Medulla oblongata (tissue), 1 donor: ENCODE results near the gene SMYD3.

Experiments used
- DNase-seq: peaks from one replicate; pipeline ENCODE4 v3.0.0-alpha.2; 2015; ENCODE audit errors: extremely low spot score

Gene SMYD3

GRCh38 chr1:246214708-246215509 lies 292.2 kb downstream of the SMYD3 start:
- peak; percentile 82 for DNase-seq

- DNase-seq = no peak
These were observed 293.1 kb downstream of the SMYD3 start for GRCh38 chr1:246213947-246214346.

- no peak for DNase-seq
These were observed 293.6 kb downstream of the SMYD3 start for GRCh38 chr1:246213502-246213901.

GRCh38 chr1:246213036-246213435 lies 294.0 kb downstream of the SMYD3 start:
- no peak for DNase-seq

GRCh38 chr1:246212013-246212412 lies 295.1 kb downstream of the SMYD3 start:
- DNase-seq = no peak

- DNase-seq = no peak
These were observed 296.3 kb downstream of the SMYD3 start for GRCh38 chr1:246210756-246211155.

- no peak for DNase-seq
These were observed 299.0 kb downstream of the SMYD3 start for GRCh38 chr1:246208105-246208504.

GRCh38 chr1:246203180-246203579 lies 303.9 kb downstream of the SMYD3 start:
- no peak for DNase-seq

- DNase-seq = no peak
These were observed 306.3 kb downstream of the SMYD3 start for GRCh38 chr1:246200738-246201137.

- no peak for DNase-seq
These were observed 306.9 kb downstream of the SMYD3 start for GRCh38 chr1:246200225-246200624.

GRCh38 chr1:246199086-246199645 lies 307.9 kb downstream of the SMYD3 start:
- no peak for DNase-seq

- DNase-seq = no peak
These were observed 308.8 kb downstream of the SMYD3 start for GRCh38 chr1:246198115-246198816.

GRCh38 chr1:246197076-246197475 lies 310.0 kb downstream of the SMYD3 start:
- no peak for DNase-seq

- DNase-seq = no peak
These were observed 311.8 kb downstream of the SMYD3 start for GRCh38 chr1:246195296-246195695.

GRCh38 chr1:246193537-246193936 lies 313.5 kb downstream of the SMYD3 start:
- no peak for DNase-seq

- DNase-seq = no peak
These were observed 318.0 kb downstream of the SMYD3 start for GRCh38 chr1:246189126-246189525.

- no peak for DNase-seq
These were observed 319.2 kb downstream of the SMYD3 start for GRCh38 chr1:246187834-246188372.

GRCh38 chr1:246184503-246184902 lies 322.6 kb downstream of the SMYD3 start:
- DNase-seq = no peak

GRCh38 chr1:246182149-246182851 lies 324.8 kb downstream of the SMYD3 start:
- no peak for DNase-seq

- DNase-seq = no peak
These were observed 325.8 kb downstream of the SMYD3 start for GRCh38 chr1:246181241-246181640.

- no peak for DNase-seq
These were observed 327.7 kb downstream of the SMYD3 start for GRCh38 chr1:246179401-246179800.

GRCh38 chr1:246178717-246179311 lies 328.3 kb downstream of the SMYD3 start:
- no peak for DNase-seq
